ENCODE results near the gene ATXN7. TPM values are rescaled to one million over a fixed set of nuclear protein-coding genes. Genes with fewer than 3 reads are reported as not detected.

ATXN7 gene
- total RNA-seq, 1 experiment from 2014 or later, result 27.5 TPM

GRCh38 chr3:63911509-63911872 is 47.8 kb downstream of the ATXN7 start (continued):
- TF ChIP-seq TCF7L2 (IDR thresholded peaks at IDR 0.05; ENCODE audit: borderline replicate concordance, extremely low read depth, insufficient read depth, insufficient read length) (no peak), ELF1 (IDR thresholded peaks at IDR 0.05; ENCODE audit: borderline replicate concordance, low read depth) (no peak), SP1 (IDR thresholded peaks at IDR 0.05; ENCODE audit: low read depth) (no peak), EZH2phosphoT487 (IDR thresholded peaks at IDR 0.05; ENCODE audit: borderline replicate concordance) (no peak), CBX3 (IDR thresholded peaks at IDR 0.05; ENCODE audit: low read depth) (no peak), EGR1 (IDR thresholded peaks at IDR 0.05; ENCODE audit: low read depth) (no peak), EZH2 (IDR thresholded peaks at IDR 0.05) (no peak)
- TF ChIP-seq, protein P1, sequence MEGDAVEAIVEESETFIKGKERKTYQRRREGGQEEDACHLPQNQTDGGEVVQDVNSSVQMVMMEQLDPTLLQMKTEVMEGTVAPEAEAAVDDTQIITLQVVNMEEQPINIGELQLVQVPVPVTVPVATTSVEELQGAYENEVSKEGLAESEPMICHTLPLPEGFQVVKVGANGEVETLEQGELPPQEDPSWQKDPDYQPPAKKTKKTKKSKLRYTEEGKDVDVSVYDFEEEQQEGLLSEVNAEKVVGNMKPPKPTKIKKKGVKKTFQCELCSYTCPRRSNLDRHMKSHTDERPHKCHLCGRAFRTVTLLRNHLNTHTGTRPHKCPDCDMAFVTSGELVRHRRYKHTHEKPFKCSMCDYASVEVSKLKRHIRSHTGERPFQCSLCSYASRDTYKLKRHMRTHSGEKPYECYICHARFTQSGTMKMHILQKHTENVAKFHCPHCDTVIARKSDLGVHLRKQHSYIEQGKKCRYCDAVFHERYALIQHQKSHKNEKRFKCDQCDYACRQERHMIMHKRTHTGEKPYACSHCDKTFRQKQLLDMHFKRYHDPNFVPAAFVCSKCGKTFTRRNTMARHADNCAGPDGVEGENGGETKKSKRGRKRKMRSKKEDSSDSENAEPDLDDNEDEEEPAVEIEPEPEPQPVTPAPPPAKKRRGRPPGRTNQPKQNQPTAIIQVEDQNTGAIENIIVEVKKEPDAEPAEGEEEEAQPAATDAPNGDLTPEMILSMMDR (IDR thresholded peaks at IDR 0.05 in 2 of 3, conservative IDR thresholded peaks at IDR 0.05 in 1 of 3; ENCODE audit: borderline replicate concordance in 1 of 3, insufficient read depth in 1 of 3, low read depth in 2 of 3, low read length in 2 of 3), result no peak
- TF ChIP-seq, protein P2, sequence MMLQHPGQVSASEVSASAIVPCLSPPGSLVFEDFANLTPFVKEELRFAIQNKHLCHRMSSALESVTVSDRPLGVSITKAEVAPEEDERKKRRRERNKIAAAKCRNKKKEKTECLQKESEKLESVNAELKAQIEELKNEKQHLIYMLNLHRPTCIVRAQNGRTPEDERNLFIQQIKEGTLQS (IDR thresholded peaks at IDR 0.05), result no peak

- TF ChIP-seq SIN3A (IDR thresholded peaks at IDR 0.05; ENCODE audit: low read depth), result peak; percentile 72
- 0 out of 2 replicates have a peak, but pooled peaks have one; percentile 47 for TF ChIP-seq CBX3 (IDR thresholded peaks at IDR 0.05; ENCODE audit: low read depth)
- peak; percentile 66 for TF ChIP-seq MAX (IDR thresholded peaks at IDR 0.05)
- no peak; the same call in 1 of the 2 replicates for TF ChIP-seq POLR2AphosphoS5 (IDR thresholded peaks at IDR 0.05; ENCODE audit: low read depth, low read length)
- TF ChIP-seq SP1 (IDR thresholded peaks at IDR 0.05; ENCODE audit: low read depth), result peak; percentile 35
- no peak for TF ChIP-seq REST (IDR thresholded peaks at IDR 0.05; ENCODE audit: low read depth)
- TF ChIP-seq ZFX (IDR thresholded peaks at IDR 0.05), result peak; percentile 71
- peak; percentile 72 for TF ChIP-seq YY1 (IDR thresholded peaks at IDR 0.05; ENCODE audit: extremely low read depth, insufficient replicate concordance, low read depth, low read length)
- TF ChIP-seq EZH2phosphoT487 (IDR thresholded peaks at IDR 0.05; ENCODE audit: borderline replicate concordance), result no peak
- TF ChIP-seq EGR1 (IDR thresholded peaks at IDR 0.05; ENCODE audit: low read depth), result peak; percentile 37
- peak; percentile 16 for TF ChIP-seq POLR2A (IDR thresholded peaks at IDR 0.05; ENCODE audit: borderline replicate concordance, extremely low read depth, insufficient read depth, insufficient read length)
- TF ChIP-seq ELF1 (IDR thresholded peaks at IDR 0.05; ENCODE audit: borderline replicate concordance, low read depth), result no peak
- no peak for TF ChIP-seq RAD21 (IDR thresholded peaks at IDR 0.05; ENCODE audit: low read depth)
- peak within 1 kb of the TSS; percentile 91 for H3K27ac ChIP-seq (ENCODE audit: low read depth, low read length)
- CTCF ChIA-PET, result interaction anchor here (0.6 kb wide), 1 partner anchor 10 kb away, joined by 3 read pairs; no protein-coding TSS in a partner anchor
- 0 out of 4 replicates have a peak, but pooled peaks cover 0 to 5% of the 10 kb centered on the region in 2 experiments for H3K36me3 ChIP-seq (ENCODE audit: control insufficient read depth in 1 of 2, insufficient read depth in 2 of 2, low read length in 2 of 2)
- no TSS peak for BruUV-seq (replicated peaks)
- no peaks in the 10 kb centered on the region for H3K27me3 ChIP-seq (ENCODE audit: insufficient read depth, low read length)
- H2AFZ ChIP-seq (ENCODE audit: low read depth, low read length, poor library complexity, severe bottlenecking), result no peak within 1 kb of the TSS
- ATAC-seq (peak; percentile 80), DNase-seq (ENCODE audit: low read depth, low spot score) (peak; percentile 62)
- POLR2A ChIA-PET, result no interaction called here
- H3K4me1 ChIP-seq (ENCODE audit: control insufficient read depth in 1 of 2, insufficient read depth in 2 of 2, low read length in 2 of 2), result peaks cover 12 to 25% of the 10 kb centered on the region in 2 experiments; a peak in 3 of 4 replicates
- no peaks in the 10 kb centered on the region for H3K9me3 ChIP-seq (ENCODE audit: control insufficient read depth in 1 of 2, insufficient read depth in 1 of 2, low read depth in 1 of 2, low read length in 2 of 2)
- no peaks in the 10 kb centered on the region for H3K9me2 ChIP-seq (ENCODE audit: insufficient read depth)
- intact Hi-C loops (cut with micrococcal nuclease), result loop anchor here (5.0 kb wide), 1 partner anchor 50 kb away; the partner anchor contains the start of genes ATXN7 and THOC7
- RAD21 ChIA-PET (ENCODE audit: low non-redundant PET in 1 of 2, low total read pairs in 2 of 2, uncharacterized antibody in 2 of 2, unreplicated experiment in 2 of 2), result interaction anchor here in 1 of 2 experiments (0.6 kb wide), 1 partner anchor 14 kb away, joined by 3 read pairs; no protein-coding TSS in a partner anchor
- H3K9ac ChIP-seq (ENCODE audit: low read length), result peak within 1 kb of the TSS; percentile 79
- no peaks in the 10 kb centered on the region for H4K20me1 ChIP-seq (ENCODE audit: insufficient read depth)
- peak within 1 kb of the TSS; percentile 89 for H3K4me2 ChIP-seq (ENCODE audit: low read length)
- H3K4me3 ChIP-seq (replicated peaks in 1 of 2; ENCODE audit: low read depth in 1 of 2, low read length in 2 of 2), result peak within 1 kb of the TSS; percentile 63 to 74
- H3K79me2 ChIP-seq (ENCODE audit: insufficient read depth, low read length), result peaks cover 49% of the 10 kb centered on the region
Observed at GRCh38 chr3:63911873-63912767, 48.5 kb downstream of the ATXN7 start, which contains the start of gene SCAANT1. Gene SCAANT1 (minus strand): TSS chr3:63912383.

All from HCT116 (cell line).